CD14-positive monocyte (primary cell): ENCODE results near the gene BCAS4. TPM values are rescaled to one million over a fixed set of nuclear protein-coding genes. Genes with fewer than 3 reads are reported as not detected.

Experiments
- DNase-seq, 3 donors: peaks; one replicate each; pipeline ENCODE4 v3.0.0-alpha.2; 2011 to 2022
- H2AFZ ChIP-seq: 2 replicates; pipeline ENCODE4 v1.6.0; 2012; ENCODE audit warnings: mild to moderate bottlenecking, low read depth, low read length, inconsistent platforms; ENCODE audit not compliant: insufficient read depth, poor library complexity, severe bottlenecking
- H3K27ac ChIP-seq, 2 donors: 1 replicate in 1 of 2; 2 replicates in 1 of 2; pipeline ENCODE4 v1.5.1; 2012 to 2013; ENCODE audit warnings: low read length in 2 of 2, control low read depth in 1 of 2, inconsistent platforms in 1 of 2, low read depth in 1 of 2, mild to moderate bottlenecking in 1 of 2
- H3K27me3 ChIP-seq, 2 donors: one replicate each; pipeline versions ENCODE4 v1.6.0 to v1.6.1; 2011 to 2013; ENCODE audit warnings: low read length in 2 of 2; ENCODE audit not compliant: control insufficient read depth in 2 of 2, insufficient read depth in 2 of 2
- H3K36me3 ChIP-seq, 2 donors: replicated peaks in 1 of 2; 1 replicate in 1 of 2; 2 replicates in 1 of 2; pipeline versions ENCODE4 v1.5.1 to v1.6.1; 2012 to 2013; ENCODE audit warnings: low read length in 2 of 2, control low read depth in 1 of 2, inconsistent platforms in 1 of 2, mild to moderate bottlenecking in 1 of 2; ENCODE audit not compliant: insufficient read depth in 2 of 2, control insufficient read depth in 1 of 2
- H3K4me1 ChIP-seq, 2 donors: 1 replicate in 1 of 2; 2 replicates in 1 of 2; pipeline versions ENCODE4 v1.5.1 to v1.6.1; 2012 to 2013; ENCODE audit warnings: low read length in 2 of 2, control low read depth in 1 of 2, inconsistent platforms in 1 of 2, mild to moderate bottlenecking in 1 of 2, moderate library complexity in 1 of 2; ENCODE audit not compliant: insufficient read depth in 2 of 2, control insufficient read depth in 1 of 2
- H3K4me2 ChIP-seq: replicated peaks from 2 replicates; pipeline ENCODE3; 2012; ENCODE audit warnings: low read length, moderate library complexity, mild to moderate bottlenecking; ENCODE audit not compliant: poor library complexity, severe bottlenecking; ENCODE audit errors: extremely low read depth
- H3K4me3 ChIP-seq, 3 experiments: fragments of 200-600 bp in 1 of 3; sonication (generic) in 1 of 3; replicated peaks in 1 of 3; 1 replicate in 2 of 3; 2 replicates in 1 of 3; pipeline ENCODE4 v1.5.1; 2011 to 2013; ENCODE audit warnings: low read length in 3 of 3, mild to moderate bottlenecking in 3 of 3, control low read depth in 2 of 3, low read depth in 2 of 3, inconsistent platforms in 1 of 3, moderate library complexity in 1 of 3
- H3K79me2 ChIP-seq: 2 replicates; pipeline ENCODE4 v1.6.0; 2012; ENCODE audit warnings: mild to moderate bottlenecking, control low read depth, inconsistent platforms, low read length, moderate library complexity; ENCODE audit not compliant: insufficient read depth
- H3K9ac ChIP-seq: 2 replicates; pipeline ENCODE4 v1.6.0; 2017; ENCODE audit warnings: low read length, mild to moderate bottlenecking; ENCODE audit not compliant: insufficient read depth, poor library complexity, severe bottlenecking
- H3K9me3 ChIP-seq, 2 donors: replicated peaks in 1 of 2; 1 replicate in 1 of 2; 2 replicates in 1 of 2; pipeline versions ENCODE4 v1.5.1 to v1.6.1; 2012 to 2013; ENCODE audit warnings: low read length in 2 of 2, control low read depth in 1 of 2; ENCODE audit not compliant: control insufficient read depth in 1 of 2, insufficient read depth in 1 of 2
- H4K20me1 ChIP-seq: 2 replicates; pipeline ENCODE4 v1.6.0; 2012; ENCODE audit warnings: mild to moderate bottlenecking, low read length, control low read depth, moderate library complexity; ENCODE audit not compliant: insufficient read depth
- H3K27ac Mint-ChIP-seq, 7 donors: one replicate each; pipeline ENCODE4 v1.8.0; 2020; ENCODE audit warnings: mild to moderate bottlenecking in 7 of 7, mixed read lengths in 7 of 7, moderate library complexity in 6 of 7, inconsistent platforms in 2 of 7
- H3K27me3 Mint-ChIP-seq, 3 donors: one replicate each; pipeline ENCODE4 v1.8.0; 2021 to 2022; ENCODE audit warnings: low read depth in 3 of 3, mild to moderate bottlenecking in 3 of 3, mixed read lengths in 3 of 3, moderate library complexity in 3 of 3, inconsistent platforms in 1 of 3
- H3K36me3 Mint-ChIP-seq, 2 donors: one replicate each; pipeline ENCODE4 v1.8.0; 2020; ENCODE audit warnings: mixed read lengths in 2 of 2, inconsistent platforms in 1 of 2, mild to moderate bottlenecking in 1 of 2
- H3K4me1 Mint-ChIP-seq: one replicate; pipeline ENCODE4 v1.8.0; 2020; ENCODE audit warnings: mild to moderate bottlenecking, mixed read lengths
- H3K4me3 Mint-ChIP-seq, 2 donors: one replicate each; pipeline ENCODE4 v1.8.0; 2020; ENCODE audit warnings: mild to moderate bottlenecking in 2 of 2, mixed read lengths in 2 of 2, moderate library complexity in 1 of 2
- H3K9me3 Mint-ChIP-seq, 7 donors: one replicate each; pipeline ENCODE4 v1.8.0; 2020 to 2022; ENCODE audit warnings: mixed read lengths in 7 of 7, mild to moderate bottlenecking in 6 of 7, moderate library complexity in 6 of 7, inconsistent platforms in 2 of 7
- CTCF ChIP-seq: fragments of 200-600 bp; IDR thresholded peaks from one replicate; pipeline ENCODE4 v1.8.0; 2022; ENCODE audit warnings: antibody characterized with exemption, mild to moderate bottlenecking
- WGBS: methylation state at CpG from one replicate; pipeline ENCODE4 v1.1.5; 2013; ENCODE audit warnings: missing lambda C conversion rate; ENCODE audit not compliant: insufficient coverage; 5-methylcytosine and 5-hydroxymethylcytosine counted together
- intact Hi-C, 2 donors: fragments of 100-400 bp; cut with micrococcal nuclease; formaldehyde crosslinking; loops; one replicate each; pipeline versions ENCODE4 v1.15.0 to v1.15.1; 2023
- polyA plus RNA-seq, 3 donors: library from polyadenylated mRNA; depleted of rRNA in 1 of 3; unstranded in 2 of 3; stranded (reverse) in 1 of 3; fragments of 300-500 nt in 2 of 3; fragments of >200 nt in 1 of 3; fragmentation: Illumina TruSeq in 2 of 3; gene quantifications; 1 replicate in 2 of 3; 2 replicates in 1 of 3; pipeline ENCODE4 v1.2.3, GENCODE V29; 2012 to 2021

Gene BCAS4
- polyA plus RNA-seq, 3 donors: 0.16 to 1.0 (median 0.69) TPM

GRCh38 chr20:50883856-50884255 lies 89.0 kb downstream of the BCAS4 start:
- H3K9me3 ChIP-seq: no peaks in the 10 kb centered on the region
- H3K9ac ChIP-seq: no peak overlapping the region
- no peaks in the 10 kb centered on the region for H3K4me1 ChIP-seq
- TF ChIP-seq CTCF: no peak
- peaks cover 6 to 16% of the 10 kb centered on the region in 2 donors for H3K36me3 ChIP-seq
- peak overlapping the region in 1 of 7 donors; percentile 25 for H3K27ac Mint-ChIP-seq
- H3K27me3 ChIP-seq: no peaks in the 10 kb centered on the region
- peaks cover 0 to 6% (median 0%) of the 10 kb centered on the region in 3 donors for H3K27me3 Mint-ChIP-seq
- H3K4me1 Mint-ChIP-seq: no peaks in the 10 kb centered on the region
- H3K79me2 ChIP-seq: no peaks in the 10 kb centered on the region
- no peak overlapping the region for H3K4me2 ChIP-seq
- H3K27ac ChIP-seq: no peak overlapping the region
- WGBS: 97% methylated on average over 9 of the region's 11 CpGs
- intact Hi-C loops: no loop called here
- H3K9me3 Mint-ChIP-seq: peaks cover 0 to 7% (median 0%) of the 10 kb centered on the region in 7 donors
- H3K4me3 Mint-ChIP-seq: no peak overlapping the region
- peaks cover 9 to 10% of the 10 kb centered on the region in 2 donors for H3K36me3 Mint-ChIP-seq
- H2AFZ ChIP-seq: no peak overlapping the region
- peaks cover 15% of the 10 kb centered on the region for H4K20me1 ChIP-seq
- H3K4me3 ChIP-seq: no peak overlapping the region
- DNase-seq: no peak

- Histone ChIP-seq H3K4me1 (no peaks in the 10 kb centered on the region), H3K79me2 (no peaks in the 10 kb centered on the region), H3K9me3 (no peaks in the 10 kb centered on the region), H3K9ac (no peak overlapping the region), H4K20me1 (peaks cover 27% of the 10 kb centered on the region), H3K4me2 (no peak overlapping the region), H3K27ac (no peak overlapping the region), H3K4me3 (no peak overlapping the region), H2AFZ (no peak overlapping the region), H3K36me3 (peaks cover 18 to 28% of the 10 kb centered on the region in 2 donors), H3K27me3 (no peaks in the 10 kb centered on the region)
- Mint-ChIP-seq H3K4me3 (no peak overlapping the region), H3K27me3 (peaks cover 0 to 6% (median 0%) of the 10 kb centered on the region in 3 donors), H3K27ac (no peak overlapping the region), H3K4me1 (no peaks in the 10 kb centered on the region), H3K36me3 (peaks cover 18 to 21% of the 10 kb centered on the region in 2 donors), H3K9me3 (peaks cover 0 to 7% (median 0%) of the 10 kb centered on the region in 7 donors)
- intact Hi-C loops: no loop called here
- 89% methylated on average over 6 of the region's 7 CpGs for WGBS
- no peak for DNase-seq
- TF ChIP-seq CTCF: no peak
Observed at GRCh38 chr20:50885068-50885467, 90.2 kb downstream of the BCAS4 start.
